T-helper 2 cell (primary cell): ENCODE data around the gene DPYSL5.

ENCODE experiments used
- DNase-seq, 5 experiments: peaks; one replicate each; pipeline versions ENCODE4 v3.0.0 to v3.0.0-alpha.2; 2012 to 2022

Gene DPYSL5

DNA sequence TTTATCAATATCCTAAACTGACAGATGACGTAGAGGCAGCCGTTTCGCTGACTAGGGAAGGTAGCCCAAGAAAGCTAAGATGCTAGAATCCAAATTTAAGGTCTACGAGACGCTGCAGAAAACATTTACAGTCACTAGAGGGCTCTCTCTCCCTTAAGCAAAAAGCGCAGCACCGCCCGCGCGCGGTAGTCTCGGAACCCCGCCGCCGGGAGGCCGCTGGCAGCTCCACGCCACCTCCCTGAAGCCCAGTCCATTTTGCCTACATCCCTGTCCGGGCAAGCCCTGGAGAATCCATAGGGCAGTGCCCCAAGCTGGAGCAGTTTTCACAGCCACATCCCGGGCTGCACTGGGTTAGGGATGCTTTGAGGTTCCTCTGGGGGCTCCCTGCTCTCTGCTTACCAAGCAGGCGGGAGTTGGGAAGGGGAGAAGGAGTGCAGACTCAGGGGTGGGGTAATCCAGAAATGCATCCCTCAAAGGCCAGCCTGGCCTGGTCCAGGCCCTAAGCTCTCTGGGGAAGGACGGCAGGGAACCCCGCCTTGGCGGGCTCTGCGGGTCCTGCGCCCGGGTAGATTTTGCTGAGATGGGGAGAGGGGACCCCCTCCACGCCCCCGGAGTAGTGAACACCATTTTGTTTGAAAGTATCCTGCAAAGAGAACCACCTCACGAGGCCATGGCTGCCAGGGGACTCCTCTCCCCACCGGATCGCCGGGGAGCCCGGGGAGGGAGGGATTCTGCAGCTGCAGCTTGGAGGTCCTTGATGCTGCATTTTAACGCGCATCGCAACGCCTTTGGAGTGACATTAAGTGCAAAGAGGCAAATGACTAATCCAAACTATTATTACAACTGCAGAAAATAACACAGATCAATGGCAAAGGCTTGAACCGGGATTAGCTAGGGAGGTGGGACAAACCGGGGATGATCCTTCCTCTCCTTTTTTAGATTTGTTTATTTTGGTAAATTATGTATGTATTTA is 1.3 kb upstream of the DPYSL5 start:
- peak in 4 of 5 experiments; percentile 23 to 69 (median 34) for DNase-seq

DNA sequence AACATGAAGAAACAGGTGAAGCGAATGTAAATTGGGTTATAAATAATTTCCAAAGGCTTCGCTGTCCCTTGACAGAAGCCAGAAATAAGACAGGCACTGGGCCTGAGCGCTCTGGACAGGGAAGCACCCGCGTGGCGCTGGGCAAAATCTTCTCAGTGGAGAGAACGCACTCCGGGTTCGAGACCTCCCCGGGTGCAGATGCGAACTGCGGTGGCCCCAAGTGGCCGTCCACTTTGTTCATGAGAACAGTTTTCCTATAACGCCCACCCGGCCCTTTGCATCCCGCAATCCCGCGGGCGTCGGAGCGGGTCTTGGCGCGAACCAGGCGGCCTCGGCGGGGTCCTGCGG is 651 bp upstream of the DPYSL5 start:
- DNase-seq = no peak

DNA sequence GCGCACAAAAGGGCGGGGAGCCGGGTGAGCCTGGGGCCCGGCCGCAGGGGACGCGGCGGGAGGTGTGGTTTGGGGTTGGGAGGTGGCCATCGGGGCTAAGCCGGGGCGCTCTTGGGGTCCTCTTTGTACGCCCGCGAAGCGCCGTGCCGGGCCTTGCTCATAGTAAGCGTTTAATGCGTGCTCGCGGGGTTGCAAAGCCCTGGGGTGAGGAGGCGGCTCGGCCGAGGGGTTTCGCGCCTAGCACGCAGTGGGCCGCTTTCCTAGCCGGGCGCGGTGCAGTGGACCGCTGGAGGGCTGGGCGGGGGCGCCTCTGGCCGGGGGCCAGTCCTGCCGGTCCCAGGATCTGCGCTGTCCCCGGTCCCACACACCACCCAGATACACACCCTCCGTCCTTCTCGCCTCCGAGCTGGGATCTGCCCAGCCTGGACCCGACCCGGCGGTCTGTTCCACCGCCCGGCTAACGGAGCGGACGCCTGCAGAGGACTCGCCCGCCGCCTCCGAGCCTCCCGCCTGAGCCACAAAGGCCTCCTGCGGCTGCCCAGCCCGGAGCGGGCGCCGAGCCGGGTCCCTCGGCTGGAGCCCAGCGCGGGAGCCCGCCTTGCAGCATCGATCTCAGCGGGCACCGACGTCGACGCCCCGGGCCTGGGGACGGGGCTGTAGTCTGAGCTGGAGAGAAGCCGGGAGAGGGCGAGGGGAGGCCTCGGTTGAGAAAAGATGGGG is 564 bp downstream of the DPYSL5 start:
- no peak for DNase-seq

GRCh38 chr2:26849056-26849999 is 1.4 kb downstream of the DPYSL5 start:
- DNase-seq = no peak

DNA sequence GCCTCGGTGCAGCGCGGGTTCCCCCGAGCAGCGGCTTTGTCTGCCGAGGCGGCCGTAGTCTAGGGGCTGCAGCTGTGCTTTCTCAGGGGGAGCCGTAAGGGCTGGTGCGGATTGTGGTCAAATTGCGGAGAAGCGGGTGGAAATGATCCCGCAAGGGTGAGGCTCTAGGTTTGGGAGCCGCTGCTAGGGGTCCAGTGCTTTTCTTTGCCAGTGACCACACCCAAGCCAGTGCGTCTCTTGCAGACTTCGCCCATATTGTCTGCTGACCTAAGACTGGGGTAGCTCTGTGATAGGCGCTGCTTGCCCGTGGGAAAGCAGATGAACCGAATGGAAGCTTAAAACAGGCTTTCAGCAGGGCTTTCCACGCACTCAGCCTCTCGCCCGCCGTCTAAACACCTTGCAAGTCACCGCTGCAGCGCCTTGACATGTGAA is 2.1 kb downstream of the DPYSL5 start:
- DNase-seq = no peak

DNA sequence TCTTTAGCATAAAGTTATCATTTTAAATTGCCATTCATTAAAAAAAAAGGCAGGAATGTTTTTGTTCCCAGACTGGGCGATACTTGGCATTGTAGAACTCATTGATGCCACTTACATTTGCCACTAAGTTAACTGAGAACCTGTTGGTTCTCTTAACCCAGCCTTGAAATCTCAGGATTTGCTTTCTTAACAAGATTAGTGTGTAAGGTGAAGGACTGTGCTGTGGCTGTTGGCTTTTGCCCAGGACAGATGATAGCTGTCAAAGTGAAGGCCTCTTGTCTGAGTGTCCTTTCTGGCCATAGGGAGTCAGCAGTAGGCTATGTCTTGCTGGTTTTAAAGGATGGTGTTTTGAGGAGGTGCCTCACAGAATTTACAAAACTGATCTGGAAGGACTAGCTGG is 2.6 kb downstream of the DPYSL5 start:
- DNase-seq = no peak

DNA sequence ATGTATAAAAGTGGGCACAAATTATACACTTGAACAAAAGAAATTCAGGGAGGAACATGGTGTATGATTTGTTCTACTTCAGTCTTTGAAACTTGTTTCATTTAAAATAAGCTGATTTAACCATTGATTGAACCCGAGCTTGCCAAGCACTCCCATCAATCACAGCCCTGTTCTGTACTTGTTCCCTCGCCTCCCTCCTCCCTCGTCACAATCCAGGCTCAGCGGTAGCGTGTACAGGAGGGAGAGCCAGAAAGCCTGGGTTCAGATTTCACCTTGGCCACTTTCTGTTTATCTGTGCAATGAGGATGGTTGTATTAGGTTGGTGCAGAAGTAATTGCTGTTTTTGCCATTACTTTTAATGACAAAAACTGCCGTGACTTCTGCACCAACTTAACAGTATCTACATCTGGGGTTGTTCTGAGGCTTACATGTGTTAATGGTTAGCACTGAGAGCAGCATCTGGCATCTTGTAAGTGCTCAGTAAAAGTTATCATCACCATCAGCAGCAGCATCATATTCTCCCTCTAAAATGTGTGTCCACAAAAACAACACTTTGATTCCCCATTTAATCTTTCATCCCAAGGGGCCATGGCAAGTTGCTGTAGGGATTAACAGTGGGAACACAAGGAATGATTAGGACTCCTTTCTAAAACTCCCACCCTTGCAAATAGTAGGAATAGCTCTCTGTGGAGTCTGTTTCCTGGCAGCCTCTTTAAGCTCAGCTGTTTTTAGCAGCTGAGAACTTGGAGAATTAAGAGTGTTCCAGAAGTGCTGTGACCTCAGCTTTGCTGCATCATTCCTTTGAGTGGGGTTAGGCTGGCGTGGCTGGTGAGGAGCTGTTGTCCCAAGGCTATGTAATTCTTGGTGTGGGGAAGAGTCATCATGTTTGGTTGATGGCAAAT is 4.7 kb downstream of the DPYSL5 start:
- DNase-seq = no peak

GRCh38 chr2:26853751-26854150 is 5.8 kb downstream of the DPYSL5 start:
- no peak for DNase-seq

DNA sequence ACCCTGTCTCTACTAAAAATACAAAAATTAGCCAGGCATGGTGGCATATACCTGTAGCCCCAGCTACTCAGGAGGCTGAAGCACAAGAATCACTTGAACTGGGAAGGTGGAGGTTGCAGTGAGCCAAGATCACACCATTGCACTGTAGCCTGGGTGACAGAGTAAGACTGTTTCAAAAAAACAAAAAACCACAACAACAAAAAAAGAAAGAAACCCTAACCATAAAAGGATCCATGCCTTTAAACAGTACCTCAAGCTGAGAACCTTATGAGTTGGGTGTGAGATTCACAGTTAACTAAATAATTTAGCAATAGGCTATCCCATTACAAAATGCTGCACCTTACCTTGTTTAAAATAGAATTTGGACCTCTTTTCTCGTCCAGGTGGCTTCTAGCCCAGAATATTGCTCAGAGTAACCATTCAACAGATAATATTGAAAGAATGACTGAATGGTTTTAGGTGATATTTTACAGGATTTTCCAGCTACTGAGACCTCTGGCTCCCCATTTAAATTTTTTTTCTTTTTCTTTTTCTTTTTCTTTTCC is 6.4 kb downstream of the DPYSL5 start:
- DNase-seq = peak in 1 of 5 experiments; percentile 34

DNA sequence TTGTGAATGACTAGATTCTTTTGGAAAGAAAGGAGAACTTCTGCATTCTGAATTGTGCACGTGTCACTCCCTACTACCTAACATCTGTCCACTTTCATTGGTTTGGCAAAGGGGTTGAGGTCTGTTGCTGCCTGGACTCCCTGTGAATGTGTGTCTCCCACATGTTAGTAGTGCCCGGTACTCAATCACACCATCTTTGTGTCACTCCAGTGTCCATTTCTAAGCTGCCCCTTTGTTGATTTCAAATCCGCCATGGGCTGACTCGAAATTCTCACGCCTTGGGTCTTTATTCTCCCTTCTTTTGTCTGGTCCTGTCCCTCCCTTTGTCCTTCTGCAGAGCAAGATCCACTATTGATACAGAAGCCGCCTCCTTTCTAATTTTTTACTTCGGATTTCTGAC is 7.5 kb downstream of the DPYSL5 start:
- DNase-seq = no peak

- no peak for DNase-seq
Measured at GRCh38 chr2:26859622-26860021, 11.7 kb downstream of the DPYSL5 start.

- DNase-seq = no peak
Measured at GRCh38 chr2:26860211-26860850, 12.4 kb downstream of the DPYSL5 start.

DNA sequence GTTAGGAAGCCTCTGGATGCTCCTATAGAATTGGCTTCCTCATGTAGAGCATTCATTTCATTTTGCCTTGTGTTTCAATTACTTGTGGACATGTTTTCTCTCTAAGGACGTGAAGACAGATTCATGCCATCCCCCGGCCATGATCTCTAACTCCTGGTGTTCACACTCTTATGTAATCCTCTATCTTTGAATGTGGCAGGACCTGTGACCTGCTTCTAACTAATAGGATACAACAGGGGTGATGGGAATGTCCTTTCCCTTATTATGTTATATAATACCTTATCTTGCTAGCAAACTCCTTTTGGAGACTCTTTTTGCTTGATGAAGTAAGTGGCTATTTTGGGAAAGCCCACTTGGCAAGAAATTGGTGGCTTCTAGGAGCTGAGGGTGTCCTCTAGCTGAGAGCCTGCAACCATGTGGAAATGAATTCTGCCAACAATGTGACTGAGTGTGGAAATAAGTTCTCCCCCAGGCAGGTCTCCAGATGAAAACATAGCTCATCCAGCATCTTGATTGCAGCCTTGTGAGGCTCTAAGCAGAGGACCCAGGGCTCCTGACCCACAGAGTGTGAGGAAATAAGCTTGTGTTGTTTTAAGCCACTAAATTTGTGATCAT is 13.8 kb downstream of the DPYSL5 start:
- DNase-seq = no peak

DNA sequence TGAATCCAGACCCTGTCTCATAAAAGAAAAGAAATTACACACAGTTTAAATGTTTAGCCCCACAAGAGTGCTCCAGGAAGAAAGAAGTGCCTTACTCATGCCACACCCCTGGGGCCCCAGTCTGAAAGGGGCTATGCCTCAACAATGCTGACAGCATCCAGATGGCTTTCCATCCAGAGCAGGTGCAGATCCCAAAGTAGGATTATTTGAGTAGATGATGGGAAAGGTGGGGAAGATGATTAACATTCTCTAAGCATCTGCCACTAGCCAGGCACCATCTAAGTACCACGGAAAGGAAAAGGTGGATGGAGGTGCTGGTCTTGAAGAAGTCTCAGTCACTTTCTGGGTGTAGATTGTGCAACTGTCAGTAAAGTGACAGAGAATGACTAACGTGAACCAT is 16.3 kb downstream of the DPYSL5 start:
- no peak for DNase-seq

DNA sequence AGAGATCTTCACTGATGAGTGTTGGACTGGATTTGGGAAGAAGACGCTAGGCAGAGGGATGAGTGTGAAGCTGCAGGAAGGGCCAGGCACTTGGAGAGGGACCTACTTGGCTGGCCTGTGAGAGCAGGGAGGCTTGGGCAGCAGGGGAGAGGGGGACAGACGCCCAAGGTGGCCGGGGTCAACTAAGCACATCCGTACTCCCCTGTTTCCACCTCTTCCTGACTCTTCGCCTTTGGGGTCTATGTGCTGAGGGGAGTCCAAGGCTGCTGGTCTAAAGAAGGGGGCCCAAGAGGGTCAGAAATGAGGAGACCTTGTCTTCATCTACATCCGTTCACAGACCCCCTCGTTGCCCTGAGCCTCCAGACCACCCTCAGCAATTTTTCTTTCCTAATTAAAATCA is 16.7 kb downstream of the DPYSL5 start:
- no peak for DNase-seq

- no peak for DNase-seq
Measured at GRCh38 chr2:26870585-26871095, 22.7 kb downstream of the DPYSL5 start.

- no peak for DNase-seq
Measured at GRCh38 chr2:26873286-26873983, 25.5 kb downstream of the DPYSL5 start.

DNA sequence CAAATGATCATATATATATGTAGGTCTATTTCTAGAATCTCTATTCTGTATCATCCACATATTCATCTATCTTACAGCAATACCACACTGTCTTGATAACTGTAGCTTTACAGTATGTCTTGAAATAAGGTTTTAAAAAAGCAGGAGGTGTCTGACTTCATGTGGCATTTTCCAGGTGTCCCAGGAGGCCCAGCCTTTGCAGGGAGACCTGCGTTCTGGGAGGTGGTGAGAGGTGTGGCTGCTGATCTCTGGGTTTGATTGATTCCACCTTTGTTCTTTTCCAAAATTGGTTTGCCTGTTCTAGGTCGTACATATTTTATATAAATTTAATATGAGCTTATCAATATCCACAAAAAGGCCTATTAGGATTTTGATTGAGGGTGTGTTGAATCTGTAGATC is 26.6 kb downstream of the DPYSL5 start:
- no peak for DNase-seq

- no peak for DNase-seq
Measured at GRCh38 chr2:26875065-26875634, 27.2 kb downstream of the DPYSL5 start.
